Mesenchymal stem cell (in vitro differentiated cells and primary cell): ENCODE measurements around the gene RFC5.
A peak's percentile ranks its signal among the peaks of the same experiment; 100 is the strongest.

ENCODE experiments used
- DNase-seq: peaks from one replicate; pipeline ENCODE4 v3.0.0-alpha.2; 2013
- H2AFZ ChIP-seq: one replicate; pipeline ENCODE4 v1.6.1; 2013; ENCODE audit warnings: low read depth, mild to moderate bottlenecking, control low read depth, inconsistent platforms, low read length, moderate library complexity
- H2AK5ac ChIP-seq: 2 replicates; pipeline ENCODE4 v1.6.1; 2013; ENCODE audit warnings: low read length, moderate library complexity, mild to moderate bottlenecking, inconsistent platforms; ENCODE audit not compliant: severe bottlenecking
- H2BK120ac ChIP-seq: one replicate; pipeline ENCODE4 v1.6.1; 2013; ENCODE audit warnings: low read depth, mild to moderate bottlenecking, inconsistent platforms, low read length, moderate library complexity
- H2BK12ac ChIP-seq, 2 experiments: one replicate each; pipeline ENCODE4 v1.6.1; 2013; ENCODE audit warnings: inconsistent platforms in 2 of 2, low read length in 2 of 2, mild to moderate bottlenecking in 2 of 2, moderate library complexity in 2 of 2, control low read depth in 1 of 2
- H2BK15ac ChIP-seq: one replicate; pipeline ENCODE4 v1.6.1; 2013; ENCODE audit warnings: mild to moderate bottlenecking, low read depth, inconsistent platforms; ENCODE audit not compliant: poor library complexity, severe bottlenecking
- H2BK5ac ChIP-seq: 2 replicates; pipeline ENCODE4 v1.6.1; 2013; ENCODE audit warnings: low read depth, mild to moderate bottlenecking, low read length, control low read depth, inconsistent platforms; ENCODE audit not compliant: poor library complexity, severe bottlenecking
- H3K14ac ChIP-seq, 2 experiments: one replicate each; pipeline ENCODE4 v1.6.1; 2013; ENCODE audit warnings: inconsistent platforms in 2 of 2, low read length in 2 of 2, control low read depth in 1 of 2, mild to moderate bottlenecking in 1 of 2, moderate library complexity in 1 of 2
- H3K18ac ChIP-seq, 2 experiments: one replicate each; pipeline ENCODE4 v1.6.1; 2013; ENCODE audit warnings: inconsistent platforms in 2 of 2, low read length in 2 of 2, control low read depth in 1 of 2, low read depth in 1 of 2, mild to moderate bottlenecking in 1 of 2
- H3K23ac ChIP-seq, 2 experiments: one replicate each; pipeline ENCODE4 v1.6.1; 2013; ENCODE audit warnings: inconsistent platforms in 2 of 2, low read length in 2 of 2, mild to moderate bottlenecking in 2 of 2, moderate library complexity in 2 of 2, control low read depth in 1 of 2
- H3K27ac ChIP-seq: 2 replicates; pipeline ENCODE4 v1.5.1; 2013; ENCODE audit warnings: mild to moderate bottlenecking, moderate library complexity, low read length, control low read depth, inconsistent platforms; ENCODE audit not compliant: poor library complexity, severe bottlenecking
- H3K27me3 ChIP-seq, 2 experiments: 2 replicates each; pipeline versions ENCODE4 v1.6.1 to v1.7.0; 2013; ENCODE audit warnings: low read length in 2 of 2, mild to moderate bottlenecking in 2 of 2, moderate library complexity in 2 of 2, control low read depth in 1 of 2, inconsistent platforms in 1 of 2; ENCODE audit not compliant: control insufficient read depth in 1 of 2, insufficient read depth in 1 of 2
- H3K36me3 ChIP-seq, 2 experiments: 2 replicates each; pipeline versions ENCODE4 v1.6.1 to v1.7.0; 2013; ENCODE audit warnings: low read length in 2 of 2, control low read depth in 1 of 2, inconsistent platforms in 1 of 2, low read depth in 1 of 2, mild to moderate bottlenecking in 1 of 2; ENCODE audit not compliant: insufficient read depth in 2 of 2, control insufficient read depth in 1 of 2
- H3K4ac ChIP-seq, 2 experiments: one replicate each; pipeline ENCODE4 v1.6.1; 2013; ENCODE audit warnings: inconsistent platforms in 2 of 2, low read length in 2 of 2, mild to moderate bottlenecking in 2 of 2, moderate library complexity in 2 of 2, control low read depth in 1 of 2, low read depth in 1 of 2
- H3K4me1 ChIP-seq: 2 replicates; pipeline ENCODE4 v1.6.1; 2013; ENCODE audit warnings: low read depth, low read length, control low read depth; ENCODE audit not compliant: control insufficient read depth, insufficient read depth
- H3K4me2 ChIP-seq: 2 replicates; pipeline ENCODE4 v1.6.1; 2013; ENCODE audit warnings: low read length, mild to moderate bottlenecking, inconsistent platforms; ENCODE audit not compliant: poor library complexity, severe bottlenecking
- H3K4me3 ChIP-seq, 2 experiments: 2 replicates each; pipeline versions ENCODE4 v1.5.1 to v1.7.0; 2013; ENCODE audit warnings: low read length in 2 of 2, mild to moderate bottlenecking in 2 of 2, control low read depth in 1 of 2, low read depth in 1 of 2; ENCODE audit not compliant: insufficient read depth in 1 of 2
- H3K79me1 ChIP-seq: replicated peaks from 2 replicates; pipeline ENCODE4 v1.6.1; 2013; ENCODE audit warnings: mild to moderate bottlenecking, control low read depth, low read length, inconsistent platforms; ENCODE audit not compliant: poor library complexity, severe bottlenecking
- H3K9ac ChIP-seq: 2 replicates; pipeline ENCODE4 v1.7.0; 2013; ENCODE audit warnings: mild to moderate bottlenecking, low read length, moderate library complexity
- H3K9me3 ChIP-seq: 2 replicates; pipeline ENCODE4 v1.7.0; 2013; ENCODE audit warnings: mild to moderate bottlenecking, low read length; ENCODE audit not compliant: control insufficient read depth
- H4K8ac ChIP-seq: one replicate; pipeline ENCODE4 v1.6.1; 2013; ENCODE audit warnings: inconsistent platforms, mild to moderate bottlenecking, low read length, moderate library complexity
- H4K91ac ChIP-seq: one replicate; pipeline ENCODE4 v1.6.1; 2013; ENCODE audit warnings: mild to moderate bottlenecking, low read length, inconsistent platforms
- whole genome bisulfite sequencing: methylation state at CpG from one replicate; pipeline ENCODE4 v1.1.7; 2013; ENCODE audit warnings: mixed read lengths; 5-methylcytosine and 5-hydroxymethylcytosine counted together

RFC5 gene

GRCh38 chr12:118053071-118053985 lies 36.8 kb downstream of the RFC5 start:
- peak overlapping the region in 1 of 2 experiments; percentile 71 for H3K18ac ChIP-seq
- H2BK12ac ChIP-seq = peak overlapping the region; percentile 29 to 70
- no peaks in the 10 kb centered on the region for H3K27me3 ChIP-seq
- no peak overlapping the region for H2BK120ac ChIP-seq
- no peak overlapping the region for H2AFZ ChIP-seq
- no peak overlapping the region for H4K8ac ChIP-seq
- no peak overlapping the region for H3K23ac ChIP-seq
- no peak overlapping the region for H3K4me2 ChIP-seq
- peaks cover 11 to 47% of the 10 kb centered on the region in 2 experiments for H3K36me3 ChIP-seq
- peaks cover 13% of the 10 kb centered on the region for H3K79me1 ChIP-seq
- H3K27ac ChIP-seq = peak overlapping the region; percentile 74
- WGBS = 95% methylated on average over 8 of the region's 10 CpGs
- no peak overlapping the region for H2BK5ac ChIP-seq
- peaks cover 18% of the 10 kb centered on the region for H3K4me1 ChIP-seq
- peak overlapping the region; percentile 50 for H3K9ac ChIP-seq
- no peak overlapping the region for H2BK15ac ChIP-seq
- H2AK5ac ChIP-seq = peak overlapping the region; percentile 72
- DNase-seq = no peak
- H3K9me3 ChIP-seq = no peaks in the 10 kb centered on the region
- H3K4ac ChIP-seq = no peak overlapping the region
- H3K4me3 ChIP-seq = peak overlapping the region in 1 of 2 experiments; percentile 54
- H4K91ac ChIP-seq = no peak overlapping the region
- no peak overlapping the region for H3K14ac ChIP-seq

DNA sequence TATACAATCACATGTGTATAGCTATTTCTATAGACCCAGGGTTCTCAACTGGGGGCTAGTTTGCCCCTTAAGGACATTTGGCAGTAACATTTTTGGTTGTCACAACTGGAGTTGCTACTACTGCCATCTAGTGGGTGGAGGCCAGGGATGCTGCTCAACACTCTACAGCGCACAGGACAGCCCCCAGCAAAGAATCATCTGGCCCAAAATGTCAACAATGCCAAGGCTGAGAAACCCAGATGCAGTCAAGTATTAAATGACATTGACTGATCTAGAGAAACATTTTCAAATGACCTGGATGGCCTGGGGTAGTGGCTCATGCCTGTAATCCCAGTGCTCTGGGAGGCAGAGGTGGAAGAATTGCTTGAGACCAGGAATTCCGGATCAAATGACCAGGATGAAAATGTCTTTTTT lies 38.6 kb downstream of the RFC5 start:
- H3K18ac ChIP-seq = no peak overlapping the region
- no peak overlapping the region for H3K4ac ChIP-seq
- no peak overlapping the region for H3K23ac ChIP-seq
- H3K14ac ChIP-seq = peak overlapping the region in 1 of 2 experiments; percentile 32
- no peak overlapping the region for H3K4me2 ChIP-seq
- H3K36me3 ChIP-seq = peaks cover 9 to 34% of the 10 kb centered on the region in 2 experiments
- no peak overlapping the region for H4K91ac ChIP-seq
- no peak overlapping the region for H2AFZ ChIP-seq
- no peak overlapping the region for H3K9ac ChIP-seq
- no peak overlapping the region for H2BK5ac ChIP-seq
- H3K4me3 ChIP-seq = no peak overlapping the region
- H4K8ac ChIP-seq = no peak overlapping the region
- H2BK120ac ChIP-seq = no peak overlapping the region
- DNase-seq = peak; percentile 51
- no peak overlapping the region for H2BK15ac ChIP-seq
- peaks cover 12% of the 10 kb centered on the region for H3K79me1 ChIP-seq
- peak overlapping the region in 1 of 2 experiments; percentile 63 for H2BK12ac ChIP-seq
- no peak overlapping the region for H3K27ac ChIP-seq
- no peaks in the 10 kb centered on the region for H3K27me3 ChIP-seq
- peak overlapping the region; percentile 61 for H2AK5ac ChIP-seq
- peaks cover 18% of the 10 kb centered on the region for H3K4me1 ChIP-seq
- no peaks in the 10 kb centered on the region for H3K9me3 ChIP-seq
- WGBS = 89% methylated on average over 1 of the region's 2 CpGs

- Histone ChIP-seq H2BK12ac (peak overlapping the region in 1 of 2 experiments; percentile 83), H3K14ac (no peak overlapping the region), H3K27me3 (no peaks in the 10 kb centered on the region), H2BK15ac (no peak overlapping the region), H3K27ac (no peak overlapping the region), H3K9me3 (no peaks in the 10 kb centered on the region), H3K4ac (no peak overlapping the region), H4K8ac (no peak overlapping the region), H2BK120ac (no peak overlapping the region), H2AFZ (no peak overlapping the region), H3K4me2 (no peak overlapping the region), H3K23ac (no peak overlapping the region), H3K4me1 (peaks cover 18% of the 10 kb centered on the region), H2BK5ac (no peak overlapping the region), H3K18ac (peak overlapping the region in 1 of 2 experiments; percentile 8), H3K4me3 (no peak overlapping the region), H2AK5ac (no peak overlapping the region), H3K79me1 (peaks cover 7% of the 10 kb centered on the region), H3K9ac (no peak overlapping the region), H4K91ac (no peak overlapping the region), H3K36me3 (peaks cover 3 to 25% of the 10 kb centered on the region in 2 experiments)
- 87% methylated on average over 13 of the region's 13 CpGs for WGBS
- DNase-seq = no peak
Measured at GRCh38 chr12:118055865-118056773, 39.6 kb downstream of the RFC5 start.
